Stimulated activated CD8-positive, alpha-beta memory T cell treated with anti-CD3 and anti-CD28 coated beads, Interleukin-2, amount 100 ng/mL, for 48 hours (primary cell): ENCODE measurements around the gene PCDH15.

Experiments used
- DNase-seq, 2 donors: peaks; one replicate each; pipeline ENCODE4 v3.0.0-alpha.2; 2020; ENCODE audit warnings: low read depth in 2 of 2

PCDH15 gene

DNA sequence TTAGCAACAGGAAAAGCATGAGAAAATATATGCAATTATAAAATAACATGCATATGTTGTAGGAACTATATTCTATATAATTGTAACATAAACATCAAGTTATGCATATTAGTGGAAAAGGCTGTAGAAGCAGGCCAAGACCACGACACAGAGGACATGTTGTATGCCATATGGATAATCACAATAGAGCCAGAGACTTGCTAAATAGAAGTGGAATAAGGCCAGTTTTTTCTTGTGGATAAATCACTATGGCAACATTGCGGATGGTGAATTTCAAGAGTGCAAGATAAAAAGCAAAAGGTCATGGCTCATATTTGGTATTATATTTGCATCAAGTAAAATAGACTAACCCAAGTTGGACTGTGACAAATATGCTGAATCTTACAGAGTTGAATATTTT is 93.0 kb downstream of the PCDH15 start:
- DNase-seq: no peak

DNA sequence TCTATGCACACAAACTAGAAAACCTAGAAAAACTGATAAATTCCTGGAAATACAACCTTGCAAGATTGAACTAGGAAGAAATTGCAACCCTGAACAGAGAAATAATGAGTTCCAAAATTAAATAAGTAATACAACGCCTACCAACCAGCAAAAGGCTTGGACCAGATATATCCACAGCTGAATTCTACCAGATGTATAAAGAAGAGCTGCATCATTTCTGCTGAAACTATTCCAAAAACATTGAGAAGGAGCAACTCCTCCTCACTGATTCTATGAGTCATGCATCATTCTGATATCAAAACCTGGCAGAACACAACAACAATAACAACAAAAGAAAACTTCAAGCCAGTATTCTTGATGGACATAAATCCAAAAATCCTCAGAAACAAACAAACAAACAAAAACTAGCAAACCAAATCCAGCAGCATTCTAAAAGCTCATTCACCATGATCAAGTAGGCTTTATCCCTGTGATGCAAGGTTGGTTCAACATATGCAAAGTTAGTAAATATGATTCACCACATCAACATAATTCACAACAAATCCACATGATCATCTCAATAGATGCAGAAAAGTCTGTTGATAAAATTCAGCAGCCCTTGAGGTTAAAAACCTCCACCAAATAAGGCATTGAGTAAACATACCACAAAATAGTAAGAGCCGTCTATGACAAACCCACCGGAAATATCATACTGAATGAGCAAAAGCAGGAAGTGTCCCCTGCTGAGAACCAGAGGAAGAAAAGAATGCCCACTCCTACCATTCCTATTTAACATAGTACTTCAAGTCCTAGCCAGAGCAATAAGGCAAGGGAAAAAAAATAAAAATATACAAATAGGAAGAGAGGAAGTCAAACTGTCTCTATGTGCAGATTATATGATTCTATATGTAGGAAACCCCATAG is 98.2 kb downstream of the PCDH15 start:
- DNase-seq: no peak

DNA sequence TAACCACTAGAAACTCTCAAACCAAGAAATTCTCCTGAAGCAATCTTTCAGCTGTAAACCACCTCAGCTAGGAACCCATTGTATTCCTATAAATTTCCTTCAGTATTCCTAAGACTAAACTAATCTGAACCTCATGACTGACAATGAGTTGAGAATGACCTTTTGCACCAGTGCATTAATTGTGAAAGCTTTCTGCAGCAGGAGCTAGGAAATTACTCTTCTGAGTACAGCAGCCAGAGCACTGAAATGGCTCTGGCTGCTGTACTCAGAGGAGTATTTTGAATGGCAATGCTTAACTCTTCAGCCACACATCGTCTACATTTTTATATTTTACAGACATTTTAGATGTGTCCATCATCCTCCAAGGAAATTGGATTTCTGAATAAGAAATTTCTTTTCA is 109.7 kb downstream of the PCDH15 start:
- no peak for DNase-seq

DNA sequence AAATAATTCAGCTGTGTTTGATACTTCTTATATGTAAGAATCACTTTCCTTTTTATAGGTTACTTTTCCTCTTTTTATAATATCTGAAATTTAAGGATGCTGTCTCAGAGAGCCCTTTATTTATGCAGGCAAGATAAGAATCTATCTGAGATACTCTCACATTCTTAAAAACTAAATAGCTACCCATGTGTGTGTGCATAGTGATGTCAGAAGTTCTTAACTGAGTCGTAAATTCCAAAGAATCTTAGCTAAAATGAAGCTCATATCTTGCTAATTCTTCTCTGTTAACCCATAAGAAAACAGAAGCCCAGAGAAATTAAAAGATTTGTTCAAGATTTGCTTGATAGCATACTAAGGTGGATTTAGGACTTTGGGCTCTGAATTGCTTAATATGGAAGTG is 118.5 kb downstream of the PCDH15 start:
- DNase-seq: no peak

DNA sequence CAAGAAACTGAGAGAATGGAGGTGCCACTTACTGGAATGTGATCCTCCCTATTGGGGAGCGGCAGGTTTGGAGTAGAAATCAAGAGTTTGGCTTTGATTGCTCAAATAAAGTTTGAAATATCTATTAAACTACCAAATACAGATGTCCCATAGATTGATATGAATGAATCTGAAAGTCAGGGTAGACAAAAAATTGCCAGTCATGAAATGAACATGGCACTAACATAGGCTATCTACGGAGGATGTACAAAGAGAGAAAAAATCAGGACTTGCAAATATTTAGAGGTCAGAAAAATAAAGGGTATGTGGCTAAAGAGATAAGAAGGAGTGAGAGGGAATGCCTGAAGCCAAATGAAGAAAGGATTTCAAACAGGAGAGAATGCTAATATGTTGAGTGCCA is 119.9 kb downstream of the PCDH15 start:
- no peak for DNase-seq

DNA sequence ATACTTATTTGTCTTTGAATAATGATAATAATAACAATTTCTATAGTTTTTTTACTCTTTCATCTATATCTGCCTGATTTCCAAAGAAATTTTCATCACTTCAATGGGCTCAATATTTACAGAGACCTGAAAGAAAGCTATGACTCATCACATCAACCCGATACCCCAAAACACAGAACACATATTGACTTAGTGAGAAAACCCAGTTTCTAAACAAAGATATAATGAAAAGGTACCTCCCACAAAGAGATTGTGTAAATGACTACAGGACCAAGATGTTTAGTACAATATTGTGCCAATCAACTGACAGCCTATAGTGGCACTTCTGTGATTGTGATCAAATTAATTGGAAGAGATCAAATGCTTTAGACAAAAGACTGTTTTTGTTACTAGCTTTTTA is 133.9 kb downstream of the PCDH15 start:
- no peak for DNase-seq

DNA sequence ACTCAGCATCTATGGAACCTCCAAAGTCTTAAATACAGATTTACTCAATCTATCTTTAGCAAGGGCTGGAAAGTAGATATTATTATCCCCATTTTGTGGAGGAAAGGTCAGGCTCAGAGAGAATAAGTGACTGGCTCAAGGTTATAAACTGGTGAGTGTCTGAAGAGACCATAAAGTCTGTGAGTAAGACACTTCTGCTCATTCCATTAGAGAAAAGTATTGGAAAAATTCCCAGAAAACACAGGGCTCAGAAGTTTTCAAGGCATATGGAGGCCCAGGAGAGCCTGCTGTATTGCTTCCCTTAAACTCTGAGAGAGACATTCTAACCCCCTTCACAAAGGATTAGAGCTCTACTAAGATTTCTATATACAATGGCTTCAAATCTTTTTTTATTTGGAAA is 134.8 kb downstream of the PCDH15 start:
- no peak for DNase-seq

DNA sequence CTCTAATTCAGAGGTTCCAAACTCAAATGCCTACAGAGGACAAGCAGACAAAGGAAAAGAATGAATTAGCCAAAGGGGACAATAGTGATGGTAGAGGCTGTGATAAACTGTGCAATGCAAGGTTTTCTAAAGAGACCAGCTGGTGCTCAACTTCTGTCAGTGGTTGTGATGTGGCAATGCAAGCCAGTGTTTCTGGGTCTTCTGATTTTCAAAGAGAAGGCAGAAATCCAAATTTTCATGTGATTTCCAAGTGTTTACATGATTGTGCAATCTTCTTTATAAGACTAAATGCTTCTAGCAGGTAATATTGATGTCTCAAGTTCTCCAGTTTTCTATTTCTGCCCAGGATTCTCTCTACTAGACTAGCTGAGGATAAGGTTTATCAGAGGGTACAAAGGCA is 135.9 kb downstream of the PCDH15 start:
- no peak for DNase-seq

DNA sequence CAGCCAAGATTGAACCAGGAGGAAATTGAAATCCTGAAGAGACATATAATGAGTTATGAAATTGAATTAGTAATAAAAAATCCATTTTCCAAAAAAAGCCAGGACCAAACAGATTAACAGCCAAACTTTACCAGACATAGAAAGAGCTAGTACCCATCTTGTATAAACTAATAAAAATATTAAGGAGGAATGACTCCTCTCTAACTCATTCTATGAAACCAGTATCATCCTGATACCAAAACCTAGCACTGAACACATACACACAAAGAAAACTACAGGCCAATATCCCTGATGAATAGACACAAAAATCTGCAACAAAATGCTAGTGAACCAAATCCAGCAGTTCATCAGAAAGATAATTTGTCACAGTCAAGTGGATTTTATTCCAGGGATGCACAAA is 140.6 kb downstream of the PCDH15 start:
- DNase-seq: no peak

DNA sequence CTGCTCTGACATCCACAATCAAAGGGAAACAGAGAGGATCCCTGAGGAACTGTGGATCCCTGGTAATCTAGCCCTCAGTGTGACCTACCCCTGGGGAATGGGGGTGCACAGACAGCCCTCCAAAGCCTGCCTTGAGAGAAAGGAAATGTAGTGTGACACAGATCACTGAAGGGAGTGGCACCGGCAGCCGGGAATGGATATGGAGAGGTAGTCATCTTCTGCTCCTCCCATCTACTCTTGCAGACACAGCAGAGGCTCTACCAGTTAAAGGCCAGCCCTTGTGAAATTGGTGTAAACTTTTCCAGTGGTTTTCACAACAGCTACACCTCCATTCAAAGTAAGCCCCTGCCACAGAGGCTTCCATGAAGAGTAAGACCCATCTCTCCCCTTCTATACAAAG is 144.4 kb downstream of the PCDH15 start:
- no peak for DNase-seq

DNA sequence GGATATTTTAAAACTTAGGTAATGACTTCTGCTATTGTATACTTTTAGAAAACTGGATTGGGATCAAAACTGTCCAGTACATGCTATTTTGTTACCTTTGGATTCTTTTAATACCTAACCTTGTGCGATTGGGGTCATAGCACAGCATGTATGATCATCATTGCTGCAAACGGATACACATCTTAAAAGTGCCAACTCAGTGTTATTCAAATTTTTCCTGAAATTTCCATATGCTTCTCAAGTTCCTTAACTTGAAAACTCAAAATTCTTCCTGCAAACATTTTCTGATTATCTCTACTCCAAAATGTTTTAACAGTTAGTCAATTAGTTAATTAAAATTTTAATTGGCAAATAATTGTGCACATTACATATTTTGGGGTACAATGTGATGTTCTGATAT is 147.5 kb downstream of the PCDH15 start:
- no peak for DNase-seq

DNA sequence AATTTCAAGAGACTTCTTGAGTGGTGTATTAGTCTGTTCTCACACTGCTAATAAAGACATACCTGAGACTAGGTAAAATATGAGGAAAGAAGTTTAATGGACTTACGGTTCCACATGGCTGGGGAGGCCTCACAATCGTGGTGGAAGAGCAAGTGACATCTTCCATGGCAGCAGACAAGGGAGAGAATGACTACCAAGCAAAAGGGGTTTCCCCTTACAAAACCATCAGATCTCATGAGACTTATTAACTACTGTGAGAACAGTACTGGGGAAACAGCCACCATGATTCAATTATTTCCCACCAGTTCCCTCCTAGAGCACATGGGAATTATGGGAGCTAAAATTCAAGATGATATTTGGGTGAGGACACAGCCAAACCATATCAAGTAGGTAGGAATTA is 150.5 kb downstream of the PCDH15 start:
- no peak for DNase-seq

DNA sequence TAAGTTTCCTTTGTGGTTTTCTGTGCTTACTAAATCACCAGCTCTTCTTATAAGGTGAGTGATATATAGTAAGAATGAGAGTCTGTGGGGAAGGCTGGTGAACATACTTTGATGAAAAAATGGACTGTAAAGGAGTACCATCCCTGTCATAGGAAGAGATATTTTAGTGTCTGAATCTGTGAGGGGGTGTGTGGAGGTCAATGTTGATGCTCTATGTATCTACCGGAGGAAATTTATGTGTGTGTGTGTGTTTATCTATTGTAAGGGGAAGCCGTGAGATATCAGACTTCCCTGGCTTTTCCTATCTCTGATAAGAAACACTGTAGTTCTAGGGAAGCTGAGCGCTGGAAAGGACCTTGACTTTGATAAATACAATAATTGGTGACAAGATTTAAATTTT is 179.0 kb downstream of the PCDH15 start:
- no peak for DNase-seq

DNA sequence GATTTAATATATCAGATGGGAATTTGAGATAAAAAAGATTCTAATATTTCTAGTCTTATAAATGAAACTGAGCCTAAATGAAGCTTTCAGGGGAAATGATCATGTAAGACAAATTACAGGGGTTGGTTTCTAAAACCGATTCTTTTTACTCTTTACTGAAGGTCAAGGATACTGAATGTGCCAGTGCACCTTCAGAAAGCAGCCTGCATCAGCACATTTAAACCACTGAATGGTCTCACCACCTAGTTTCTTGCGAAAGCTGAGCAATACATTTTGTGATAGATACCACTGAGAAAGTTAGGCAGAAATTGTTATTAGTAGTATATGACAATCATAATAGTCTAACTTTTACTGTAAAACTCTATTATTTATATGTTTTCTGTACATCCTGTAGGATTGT is 180.7 kb downstream of the PCDH15 start:
- no peak for DNase-seq

DNA sequence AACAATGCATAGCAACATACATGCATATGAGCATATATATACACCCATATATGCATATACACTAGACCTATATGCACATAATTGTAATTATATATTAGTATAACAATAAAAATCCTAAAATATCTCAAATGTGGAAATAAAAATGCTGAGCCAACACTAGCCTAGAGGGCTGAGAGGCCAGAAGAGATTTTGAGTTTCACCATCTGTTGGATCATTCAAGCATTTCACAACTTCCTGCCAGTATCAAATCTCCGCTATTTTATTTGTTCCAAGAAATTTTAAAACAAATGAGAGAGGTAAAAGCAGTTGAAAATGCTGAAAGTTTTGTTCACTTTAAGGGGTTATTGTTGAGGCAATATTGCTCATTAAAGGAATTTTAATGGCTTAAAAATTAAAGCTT is 187.0 kb downstream of the PCDH15 start:
- no peak for DNase-seq

DNA sequence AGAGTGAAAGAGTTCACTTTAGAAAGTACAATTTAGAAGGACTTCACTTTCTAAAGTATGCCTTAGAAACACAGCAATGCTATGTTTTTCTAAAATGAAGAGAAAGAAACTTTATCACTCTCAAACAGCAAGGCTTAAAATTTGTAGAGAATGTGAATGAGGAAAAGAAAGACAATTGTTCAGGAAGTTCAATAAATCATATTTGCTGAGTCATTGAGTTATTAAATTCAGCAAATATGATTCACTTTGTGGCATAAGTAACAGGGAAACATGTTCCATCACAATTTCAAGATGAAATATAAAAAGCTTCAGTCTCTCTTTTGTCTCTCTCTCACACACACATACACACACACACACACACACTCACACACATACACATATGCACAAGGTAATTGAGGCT is 187.9 kb downstream of the PCDH15 start:
- no peak for DNase-seq

DNA sequence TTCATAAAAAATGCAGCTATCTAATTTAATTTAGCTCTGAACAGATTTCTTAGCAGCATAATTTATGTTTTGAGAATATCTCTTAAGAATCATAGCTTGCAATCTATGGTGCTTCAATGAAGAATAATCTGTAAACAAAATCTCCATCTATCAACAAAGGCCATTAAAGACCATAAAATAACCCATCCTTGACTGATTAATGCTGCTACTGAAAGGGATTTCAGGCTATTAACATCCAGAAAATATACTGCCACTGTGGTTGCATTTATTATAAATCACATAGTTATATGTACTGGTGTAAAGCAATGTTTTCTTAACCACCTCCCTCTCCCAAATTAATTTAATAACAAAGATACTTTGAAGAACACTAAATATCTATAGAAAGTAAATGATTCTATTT is 191.6 kb downstream of the PCDH15 start:
- DNase-seq: no peak

DNA sequence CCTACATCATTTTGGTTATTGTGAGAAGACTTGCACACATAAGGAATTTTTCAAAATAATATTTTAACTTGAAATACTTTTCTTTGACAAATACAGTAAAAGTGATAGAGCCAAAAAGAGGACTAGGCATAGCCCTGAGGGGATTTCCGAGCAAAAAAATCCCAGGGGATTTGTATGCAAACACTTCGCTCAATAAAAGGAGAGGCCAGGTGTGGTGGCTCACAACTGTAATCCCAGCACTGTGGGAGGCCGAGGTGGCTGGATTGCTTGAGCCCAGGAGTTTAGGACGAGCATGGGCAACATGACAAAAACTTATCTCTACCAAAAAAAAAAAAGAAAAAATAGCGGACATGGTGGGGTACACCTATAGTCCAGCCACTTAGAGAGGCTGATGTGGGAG is 193.0 kb downstream of the PCDH15 start:
- DNase-seq: no peak

DNA sequence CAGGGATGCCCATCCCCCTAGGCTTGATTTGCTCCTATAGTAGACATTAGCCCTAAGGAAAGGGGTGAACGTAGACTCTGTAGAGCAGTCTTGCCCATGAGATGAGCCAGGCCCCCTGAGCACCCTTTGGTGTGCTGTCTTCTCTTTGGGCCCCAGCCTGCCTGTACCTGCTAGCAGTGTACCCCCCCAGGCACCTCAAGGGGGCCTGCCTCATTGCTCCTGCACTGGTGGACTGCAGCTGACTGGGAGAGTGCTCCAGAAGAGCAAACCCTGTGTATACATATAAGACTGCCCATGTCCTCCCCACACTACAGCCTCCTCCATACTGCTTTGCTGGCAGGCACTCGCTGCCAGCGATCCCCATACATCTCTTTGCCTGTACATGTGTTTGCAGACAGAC is 206.7 kb downstream of the PCDH15 start:
- no peak for DNase-seq

DNA sequence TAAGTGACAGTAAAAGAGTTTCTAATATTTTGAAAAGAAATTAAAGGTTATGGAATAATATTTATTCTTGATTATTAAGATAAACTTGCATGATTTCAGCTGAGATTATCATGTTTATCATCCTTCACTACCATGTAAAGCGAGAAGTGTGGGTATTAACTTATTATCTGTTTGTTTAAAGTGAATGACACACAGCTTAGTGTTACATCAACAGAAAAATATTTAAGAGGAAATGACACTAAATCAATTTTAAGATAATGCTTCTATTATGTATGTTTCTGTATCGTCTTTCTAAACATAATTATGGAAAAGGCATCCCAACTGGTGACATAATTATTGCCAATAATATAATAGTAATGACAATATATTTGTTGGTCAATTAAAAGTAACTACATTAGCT is 213.1 kb downstream of the PCDH15 start:
- DNase-seq: no peak

DNA sequence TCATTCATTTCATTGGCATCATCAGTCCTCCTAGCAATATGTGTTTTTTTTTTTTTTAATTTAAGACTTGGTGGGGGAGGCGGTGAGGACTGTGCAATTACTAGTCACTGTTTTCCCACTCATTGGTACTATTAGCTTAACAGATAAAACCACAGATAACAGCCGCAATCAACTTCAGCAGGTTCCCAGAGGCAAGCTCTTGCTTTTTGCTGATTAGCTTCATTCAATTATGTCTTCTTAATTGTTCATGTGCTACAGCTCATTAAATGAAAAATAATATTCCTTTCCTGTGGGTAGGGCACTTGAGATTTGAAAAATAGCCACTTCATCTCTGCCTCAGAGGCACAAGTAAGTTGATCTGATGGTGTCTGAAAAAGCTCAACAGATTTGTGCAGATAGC is 215.5 kb downstream of the PCDH15 start:
- DNase-seq: no peak

DNA sequence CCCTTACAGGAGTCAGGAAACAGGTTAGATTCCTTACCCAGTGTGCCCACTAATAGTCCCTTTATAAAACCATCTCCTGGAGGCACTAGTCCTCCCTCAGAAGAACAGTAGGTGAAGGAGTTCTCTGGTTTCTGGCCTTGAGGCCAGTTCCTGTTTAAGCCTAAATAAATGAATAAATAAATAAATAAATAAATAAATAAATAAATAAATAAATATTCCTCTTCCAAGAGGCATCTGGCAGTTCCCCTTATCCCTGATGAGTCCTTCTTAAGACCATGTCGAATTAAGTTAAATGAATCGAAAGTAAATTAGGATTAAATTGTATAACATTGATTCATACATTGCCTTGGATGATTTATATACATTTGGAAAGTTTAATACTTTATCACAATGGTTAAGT is 223.3 kb downstream of the PCDH15 start:
- no peak for DNase-seq

DNA sequence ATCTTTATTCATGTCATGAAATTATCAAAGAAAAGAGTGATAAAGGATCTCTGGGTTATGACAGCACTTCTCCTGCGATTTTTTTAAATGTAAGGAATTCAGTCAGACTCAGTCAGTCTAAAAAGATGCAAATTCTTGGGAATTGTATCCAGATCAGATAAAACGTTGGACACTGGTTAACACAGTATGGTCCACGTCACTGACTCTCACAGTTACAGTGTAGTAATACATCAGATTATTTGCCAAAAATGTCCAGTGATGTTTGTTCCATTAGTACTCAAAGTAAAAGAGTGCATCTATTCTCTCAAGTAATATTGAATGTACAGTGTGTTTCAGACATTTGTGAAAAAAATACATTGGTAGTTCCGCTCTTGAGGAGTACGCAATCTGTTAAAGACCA is 224.5 kb downstream of the PCDH15 start:
- no peak for DNase-seq

DNA sequence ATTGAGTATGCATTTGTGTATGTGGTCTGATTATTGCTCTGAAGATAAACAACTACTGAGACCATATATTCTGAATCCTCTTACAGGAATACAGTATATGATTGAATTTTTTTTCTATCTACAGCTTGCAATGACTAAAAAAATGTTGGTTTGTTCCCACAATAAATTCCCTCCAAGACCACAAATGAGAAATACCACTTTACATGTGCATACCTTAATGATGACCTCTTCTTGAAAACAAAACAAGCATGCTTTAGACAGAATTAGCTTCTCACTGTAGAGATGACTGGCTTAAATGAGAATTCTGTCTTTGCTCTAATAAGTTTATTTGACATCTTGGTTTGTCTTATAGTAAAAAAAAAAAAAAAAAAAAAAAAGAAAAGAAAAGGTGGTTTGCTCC is 241.5 kb downstream of the PCDH15 start:
- no peak for DNase-seq
